ENCODE data around the gene PRKAR1B. TPM values are rescaled to one million over a fixed set of nuclear protein-coding genes. Genes with fewer than 3 reads are reported as not detected.

The PRKAR1B gene
- total RNA-seq, 4 donors from 2014 or later = 1.2 to 12.5 (median 3.6) TPM

DNA sequence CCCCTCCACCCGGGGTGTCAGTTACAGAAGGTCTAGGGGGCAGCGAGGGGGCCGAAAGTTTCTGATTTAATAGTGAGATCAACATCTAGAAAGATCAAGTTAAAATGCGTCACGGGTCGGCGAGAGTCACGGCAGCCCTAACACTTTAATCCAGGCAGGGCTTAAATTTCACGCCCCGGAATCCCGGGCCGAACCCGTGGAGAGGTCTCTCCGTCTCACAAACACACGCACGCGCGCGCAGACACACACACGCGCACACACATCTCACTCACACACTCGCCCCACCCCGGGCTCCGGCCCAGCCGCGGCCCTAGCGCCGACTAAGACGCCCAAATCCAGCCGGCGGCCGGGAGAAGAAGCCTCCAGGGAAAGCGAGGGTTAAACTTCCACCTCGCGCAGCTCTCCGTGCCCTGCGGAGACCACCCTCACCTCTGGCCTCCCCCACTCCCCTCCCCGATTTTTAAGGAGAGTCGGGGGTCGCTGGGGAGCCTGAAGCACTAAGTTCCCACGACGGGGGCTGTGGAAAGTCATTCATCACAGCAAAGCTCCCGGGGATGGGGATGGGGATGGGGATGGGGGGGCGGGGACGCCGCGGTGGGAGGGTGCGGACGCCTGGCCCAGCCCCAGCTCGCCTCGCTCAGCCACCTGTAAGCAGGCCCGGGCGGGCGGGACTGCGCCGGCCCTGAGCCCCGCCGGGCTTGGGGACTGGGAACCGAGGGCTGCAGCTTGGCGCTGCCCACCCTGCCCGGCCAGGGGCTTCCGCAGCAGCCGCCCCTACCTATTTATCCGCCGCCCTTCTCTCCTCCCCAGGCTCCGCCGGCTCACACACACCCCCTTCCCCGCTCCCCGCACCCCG is 209.1 kb downstream of the PRKAR1B start:
- TF ChIP-seq POLR2A (IDR thresholded peaks at IDR 0.05) = peak; percentile 50 to 57
- TF ChIP-seq, protein P1, sequence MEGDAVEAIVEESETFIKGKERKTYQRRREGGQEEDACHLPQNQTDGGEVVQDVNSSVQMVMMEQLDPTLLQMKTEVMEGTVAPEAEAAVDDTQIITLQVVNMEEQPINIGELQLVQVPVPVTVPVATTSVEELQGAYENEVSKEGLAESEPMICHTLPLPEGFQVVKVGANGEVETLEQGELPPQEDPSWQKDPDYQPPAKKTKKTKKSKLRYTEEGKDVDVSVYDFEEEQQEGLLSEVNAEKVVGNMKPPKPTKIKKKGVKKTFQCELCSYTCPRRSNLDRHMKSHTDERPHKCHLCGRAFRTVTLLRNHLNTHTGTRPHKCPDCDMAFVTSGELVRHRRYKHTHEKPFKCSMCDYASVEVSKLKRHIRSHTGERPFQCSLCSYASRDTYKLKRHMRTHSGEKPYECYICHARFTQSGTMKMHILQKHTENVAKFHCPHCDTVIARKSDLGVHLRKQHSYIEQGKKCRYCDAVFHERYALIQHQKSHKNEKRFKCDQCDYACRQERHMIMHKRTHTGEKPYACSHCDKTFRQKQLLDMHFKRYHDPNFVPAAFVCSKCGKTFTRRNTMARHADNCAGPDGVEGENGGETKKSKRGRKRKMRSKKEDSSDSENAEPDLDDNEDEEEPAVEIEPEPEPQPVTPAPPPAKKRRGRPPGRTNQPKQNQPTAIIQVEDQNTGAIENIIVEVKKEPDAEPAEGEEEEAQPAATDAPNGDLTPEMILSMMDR (IDR thresholded peaks at IDR 0.05 in 4 of 5, conservative IDR thresholded peaks at IDR 0.05 in 1 of 5) = no peak
- in situ Hi-C loops (cut with MboI; ENCODE audit: low sequenced_read_pairs in 4 of 4) = no loop called here
- intact Hi-C loops (cut with DNase I; ENCODE audit: low total_unique reads) = loop anchor here (1.0 to 5.0 kb wide), 3 partner anchors 77 to 364 kb away; no protein-coding TSS in a partner anchor
- Histone ChIP-seq H3K4me3 (peak overlapping the region; percentile 53 to 94 (median 83)), H3K27ac (peak overlapping the region; percentile 82 to 99 (median 95)), H3K4me1 (peaks cover 32 to 47% of the 10 kb centered on the region in 2 donors), H3K27me3 (no peaks in the 10 kb centered on the region), H3K36me3 (no peaks in the 10 kb centered on the region), H3K9me3 (no peaks in the 10 kb centered on the region)
- ATAC-seq (peak; percentile 21 to 32), DNase-seq (peak; percentile 48 to 76)

DNA sequence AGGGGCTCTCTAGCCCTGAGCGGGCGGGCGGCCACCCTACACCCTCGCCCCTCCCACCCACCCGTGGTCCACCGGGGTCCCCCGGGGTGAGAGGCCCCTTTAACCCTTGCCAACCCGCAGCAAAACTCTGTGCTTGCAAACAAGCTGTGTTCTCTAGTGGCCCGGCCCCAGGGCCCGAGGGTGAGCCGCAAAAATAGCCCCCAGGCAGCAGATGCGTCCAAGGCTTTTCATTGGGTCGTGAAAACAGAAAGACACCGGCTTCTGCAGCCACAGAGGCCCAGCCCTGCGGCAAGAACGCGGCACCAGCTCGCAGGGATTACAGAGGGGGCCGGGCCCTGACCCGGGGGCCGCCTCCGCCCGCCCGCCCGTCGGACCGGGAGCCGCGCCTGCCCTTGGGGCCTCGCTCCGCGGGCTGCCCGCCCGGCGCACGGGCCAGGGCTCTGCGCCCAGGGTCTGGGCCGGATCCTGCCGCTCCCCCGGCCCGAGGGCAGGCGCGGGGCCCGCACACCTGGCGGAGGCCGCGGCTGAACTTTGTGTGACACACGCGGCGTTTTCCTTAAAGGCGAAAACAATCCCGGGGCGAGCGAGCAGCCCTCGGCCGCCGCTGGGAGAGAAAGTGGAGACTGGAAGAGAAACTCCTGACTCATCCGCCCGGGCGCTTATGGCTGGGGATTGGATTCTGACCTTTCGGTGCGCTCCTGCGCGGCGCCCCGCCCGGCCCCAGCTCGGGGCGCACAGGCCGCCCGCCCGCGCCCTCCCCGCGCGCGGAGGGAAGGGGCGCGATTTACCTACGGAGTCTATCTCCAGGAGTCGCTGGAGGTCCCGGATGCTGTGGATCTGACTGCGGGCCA is 210.2 kb downstream of the PRKAR1B start:
- peak; percentile 48 to 57 for ATAC-seq
- H3K4me3 ChIP-seq = peak overlapping the region; percentile 53 to 94 (median 83)
- in situ Hi-C loops (cut with MboI; ENCODE audit: low sequenced_read_pairs in 4 of 4) (no loop called here), intact Hi-C loops (cut with DNase I; ENCODE audit: low total_unique reads) (loop anchor here (5.0 kb wide), 2 partner anchors 175 to 365 kb away; no protein-coding TSS in a partner anchor)
- DNase-seq = peak; percentile 52 to 77
- peaks cover 30 to 54% of the 10 kb centered on the region in 2 donors for H3K4me1 ChIP-seq
- H3K36me3 ChIP-seq = no peaks in the 10 kb centered on the region
- H3K27ac ChIP-seq = peak overlapping the region; percentile 82 to 99 (median 95)
- TF ChIP-seq, protein P1 (IDR thresholded peaks at IDR 0.05 in 4 of 5, conservative IDR thresholded peaks at IDR 0.05 in 1 of 5) = peak in 1 of 5 experiments; percentile 14
- TF ChIP-seq POLR2A (IDR thresholded peaks at IDR 0.05) = peak; percentile 64 to 71
- no peaks in the 10 kb centered on the region for H3K9me3 ChIP-seq
- H3K27me3 ChIP-seq = no peaks in the 10 kb centered on the region

DNA sequence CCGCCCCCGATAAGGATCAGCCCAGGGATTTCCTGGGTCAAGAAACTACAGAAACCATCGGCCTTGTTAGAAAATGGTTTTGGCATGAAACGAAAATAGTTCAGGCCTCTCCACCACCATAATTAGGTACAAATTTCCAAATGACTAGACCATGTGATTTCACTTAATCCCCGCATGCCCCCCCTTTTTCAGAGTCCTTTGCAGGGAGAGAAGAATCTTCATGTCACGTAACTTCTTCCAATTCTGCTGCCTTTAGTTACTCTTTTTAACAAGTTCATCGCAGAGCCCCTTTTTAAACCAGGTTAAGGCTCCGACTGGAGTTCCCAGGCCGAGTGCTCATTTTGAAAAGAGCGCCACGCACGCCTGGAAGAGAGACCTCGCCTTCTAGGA is 210.9 kb downstream of the PRKAR1B start:
- ATAC-seq = no peak
- TF ChIP-seq, protein P1 (IDR thresholded peaks at IDR 0.05 in 4 of 5, conservative IDR thresholded peaks at IDR 0.05 in 1 of 5) = no peak
- Histone ChIP-seq H3K27ac (peak overlapping the region; percentile 82 to 99 (median 95)), H3K36me3 (no peaks in the 10 kb centered on the region), H3K4me3 (peak overlapping the region; percentile 53 to 94 (median 83)), H3K4me1 (peaks cover 24 to 48% of the 10 kb centered on the region in 2 donors), H3K27me3 (no peaks in the 10 kb centered on the region), H3K9me3 (no peaks in the 10 kb centered on the region)
- intact Hi-C loops (cut with DNase I; ENCODE audit: low total_unique reads) (loop anchor here (5.0 kb wide), 2 partner anchors 174 to 366 kb away; no protein-coding TSS in a partner anchor), in situ Hi-C loops (cut with MboI; ENCODE audit: low sequenced_read_pairs in 4 of 4) (no loop called here)
- no peak for DNase-seq

DNA sequence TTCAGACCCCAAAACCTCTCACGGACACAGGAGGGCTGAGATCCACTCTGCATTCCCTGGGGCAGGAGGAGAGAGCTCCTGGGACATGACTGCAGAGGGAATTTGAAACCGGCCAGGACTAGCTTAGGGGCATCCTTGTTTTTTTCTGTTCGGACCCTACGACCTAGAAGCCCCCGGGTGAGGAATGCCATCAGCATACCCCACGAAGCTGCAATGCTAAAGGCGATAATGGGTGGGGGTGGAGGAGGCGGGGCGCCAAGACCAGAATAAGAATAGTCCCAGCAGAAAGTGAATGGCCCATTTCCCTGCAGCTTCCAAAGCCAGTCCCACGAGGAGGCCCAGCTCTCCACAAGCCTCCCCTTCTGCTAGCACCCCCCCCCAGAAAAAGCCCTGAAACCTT is 211.5 kb downstream of the PRKAR1B start:
- DNase-seq (no peak), ATAC-seq (no peak)
- peak overlapping the region; percentile 82 to 99 (median 95) for H3K27ac ChIP-seq
- no peaks in the 10 kb centered on the region for H3K36me3 ChIP-seq
- H3K4me3 ChIP-seq = no peak overlapping the region
- intact Hi-C loops (cut with DNase I; ENCODE audit: low total_unique reads) (loop anchor here (2.0 to 5.0 kb wide), 3 partner anchors 43 to 367 kb away; no protein-coding TSS in a partner anchor), in situ Hi-C loops (cut with MboI; ENCODE audit: low sequenced_read_pairs in 4 of 4) (no loop called here)
- TF ChIP-seq POLR2A (IDR thresholded peaks at IDR 0.05) = no peak
- TF ChIP-seq, protein P1 (IDR thresholded peaks at IDR 0.05 in 4 of 5, conservative IDR thresholded peaks at IDR 0.05 in 1 of 5) = no peak
- no peaks in the 10 kb centered on the region for H3K27me3 ChIP-seq
- peaks cover 24 to 48% of the 10 kb centered on the region in 2 donors for H3K4me1 ChIP-seq
- H3K9me3 ChIP-seq = no peaks in the 10 kb centered on the region

Measured in gastrocnemius medialis (tissue), 4 donors.